ENCODE results near the gene HNRNPF.

GRCh38 chr10:43407148-43407575, 1.8 kb downstream of the HNRNPF start:
- TF ChIP-seq CTCF (IDR thresholded peaks at IDR 0.05) (no peak), POLR2A (IDR thresholded peaks at IDR 0.05) (no peak), EP300 (IDR thresholded peaks at IDR 0.05) (no peak)
